Measurements from ENCODE around the gene RIPK4.

GRCh38 chr21:41711416-41712007 lies 55.3 kb downstream of the RIPK4 start:
- no peak for TF ChIP-seq CTCF (IDR thresholded peaks at IDR 0.05)
- TF ChIP-seq SIN3A (IDR thresholded peaks at IDR 0.05; ENCODE audit: borderline replicate concordance, insufficient read depth, low read depth, low read length): no peak
- TF ChIP-seq REST (IDR thresholded peaks at IDR 0.05; ENCODE audit: insufficient read depth in 1 of 2, low read depth in 2 of 2, low read length in 1 of 2): no peak

Measured in Panc1 (cell line).